ENCODE results near the gene ENG.

The ENG gene

GRCh38 chr9:127885508-127886281 is 31.2 kb upstream of the ENG start:
- TF ChIP-seq GATA3 (IDR thresholded peaks at IDR 0.05; ENCODE audit: low read depth, low read length), result no peak
- no peak for TF ChIP-seq GATA2 (IDR thresholded peaks at IDR 0.05; ENCODE audit: low read depth, low read length)

GRCh38 chr9:127884976-127885490 is 30.6 kb upstream of the ENG start:
- no peak for TF ChIP-seq GATA2 (IDR thresholded peaks at IDR 0.05; ENCODE audit: low read depth, low read length)
- TF ChIP-seq GATA3 (IDR thresholded peaks at IDR 0.05; ENCODE audit: low read depth, low read length), result no peak

GRCh38 chr9:127884427-127884911 is 30.0 kb upstream of the ENG start:
- TF ChIP-seq GATA2 (IDR thresholded peaks at IDR 0.05; ENCODE audit: low read depth, low read length) (no peak), GATA3 (IDR thresholded peaks at IDR 0.05; ENCODE audit: low read depth, low read length) (no peak)

- TF ChIP-seq GATA3 (IDR thresholded peaks at IDR 0.05; ENCODE audit: low read depth, low read length) (no peak), GATA2 (IDR thresholded peaks at IDR 0.05; ENCODE audit: low read depth, low read length) (no peak)
These were observed 29.5 kb upstream of the ENG start for GRCh38 chr9:127883959-127884358.

- TF ChIP-seq GATA2 (IDR thresholded peaks at IDR 0.05; ENCODE audit: low read depth, low read length) (no peak), GATA3 (IDR thresholded peaks at IDR 0.05; ENCODE audit: low read depth, low read length) (no peak)
These were observed 25.7 kb upstream of the ENG start for GRCh38 chr9:127880143-127880542.

- TF ChIP-seq GATA2 (IDR thresholded peaks at IDR 0.05; ENCODE audit: low read depth, low read length) (no peak), GATA3 (IDR thresholded peaks at IDR 0.05; ENCODE audit: low read depth, low read length) (no peak)
These were observed 24.4 kb upstream of the ENG start for GRCh38 chr9:127878652-127879390.

GRCh38 chr9:127878001-127878651 is 23.7 kb upstream of the ENG start:
- no peak for TF ChIP-seq GATA3 (IDR thresholded peaks at IDR 0.05; ENCODE audit: low read depth, low read length)

GRCh38 chr9:127877566-127877998 is 23.1 kb upstream of the ENG start, which contains the start of gene AK1:
Gene AK1 (minus strand): TSS chr9:127877675. CDS start chr9:127874617, 3,058 bp downstream.
- TF ChIP-seq GATA3 (IDR thresholded peaks at IDR 0.05; ENCODE audit: low read depth, low read length), result no peak

- TF ChIP-seq GATA3 (IDR thresholded peaks at IDR 0.05; ENCODE audit: low read depth, low read length) (no peak), GATA2 (IDR thresholded peaks at IDR 0.05; ENCODE audit: low read depth, low read length) (no peak)
These were observed 22.5 kb upstream of the ENG start for GRCh38 chr9:127876764-127877562.

GRCh38 chr9:127876026-127876763 is 21.7 kb upstream of the ENG start:
- TF ChIP-seq GATA2 (IDR thresholded peaks at IDR 0.05; ENCODE audit: low read depth, low read length) (no peak), GATA3 (IDR thresholded peaks at IDR 0.05; ENCODE audit: low read depth, low read length) (no peak)

- TF ChIP-seq GATA3 (IDR thresholded peaks at IDR 0.05; ENCODE audit: low read depth, low read length) (no peak), GATA2 (IDR thresholded peaks at IDR 0.05; ENCODE audit: low read depth, low read length) (no peak)
These were observed 21.0 kb upstream of the ENG start for GRCh38 chr9:127875306-127875966.
